T-helper 17 cell (primary cell): ENCODE measurements around the gene SOX13. TPM values are rescaled to one million over a fixed set of nuclear protein-coding genes. Genes with fewer than 3 reads are reported as not detected.

Experiments used
- ATAC-seq: fragments of 150-1000 bp; cut with Tn5 transposase; 2 replicates; pipeline ENCODE4 v1.10.0; 2021; ENCODE audit warnings: mild to moderate bottlenecking, moderate library complexity
- DNase-seq, 3 donors: peaks; one replicate each; pipeline versions ENCODE4 v3.0.0 to v3.0.0-alpha.2; 2020 to 2021
- H3K9me3 ChIP-seq: one replicate; pipeline ENCODE4 v1.7.0; 2013; ENCODE audit warnings: low read length, mild to moderate bottlenecking; ENCODE audit not compliant: control insufficient read depth, poor library complexity, severe bottlenecking
- H3K27ac Mint-ChIP-seq: one replicate; pipeline ENCODE4 v1.8.0; 2022; ENCODE audit warnings: mild to moderate bottlenecking, moderate library complexity, mixed read lengths
- H3K27me3 Mint-ChIP-seq: one replicate; pipeline ENCODE4 v1.8.0; 2022; ENCODE audit warnings: mixed read lengths
- H3K36me3 Mint-ChIP-seq: one replicate; pipeline ENCODE4 v1.8.0; 2022; ENCODE audit warnings: low read depth, mixed read lengths
- H3K4me1 Mint-ChIP-seq: one replicate; pipeline ENCODE4 v1.8.0; 2022; ENCODE audit warnings: mild to moderate bottlenecking, mixed read lengths
- H3K4me3 Mint-ChIP-seq: one replicate; pipeline ENCODE4 v1.8.0; 2022; ENCODE audit warnings: mild to moderate bottlenecking, moderate library complexity, mixed read lengths
- total RNA-seq, 4 donors: library from RNA in 2 of 4; stranded (reverse) in 2 of 4; gene quantifications; one replicate each; pipeline ENCODE4 v1.2.3 and lab custom pipeline; 2022 to 2026

SOX13 gene
- total RNA-seq, 2 donors from 2014 or later, result 1.3 to 6.3 TPM

- Mint-ChIP-seq H3K4me3 (no peak overlapping the region), H3K27me3 (no peaks in the 10 kb centered on the region), H3K36me3 (no peaks in the 10 kb centered on the region), H3K4me1 (peaks cover 4% of the 10 kb centered on the region), H3K27ac (no peak overlapping the region)
- H3K9me3 ChIP-seq, result no peaks in the 10 kb centered on the region
- DNase-seq, result no peak
- peak; percentile 32 for ATAC-seq
Observed at GRCh38 chr1:204127597-204128242, 54.8 kb downstream of the SOX13 start.

DNA sequence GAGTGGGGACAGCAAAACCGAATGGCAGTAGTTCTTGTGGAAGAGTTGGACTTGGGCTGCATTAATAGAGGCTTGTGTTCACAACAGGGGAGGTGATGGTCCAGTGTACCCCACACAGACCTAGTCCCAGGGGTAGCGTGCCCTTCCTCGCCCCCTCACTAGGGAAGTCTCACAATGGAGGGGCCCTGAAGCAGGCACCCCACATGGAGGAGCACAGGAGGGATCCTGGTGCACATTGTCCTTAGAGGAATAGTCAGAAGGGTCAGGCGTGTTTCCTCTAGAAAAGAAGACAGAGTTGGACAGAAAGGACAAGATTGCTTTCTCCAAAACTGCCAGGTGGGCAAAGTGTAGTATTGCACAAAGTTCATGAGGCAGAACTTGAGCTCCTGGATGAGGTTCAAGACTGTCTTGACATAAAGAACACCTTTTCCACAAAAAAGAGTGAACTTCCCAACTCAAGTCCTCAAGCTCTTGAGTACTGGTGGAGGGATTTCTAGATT is 55.6 kb downstream of the SOX13 start:
- DNase-seq, result no peak
- no peaks in the 10 kb centered on the region for H3K36me3 Mint-ChIP-seq
- no peaks in the 10 kb centered on the region for H3K9me3 ChIP-seq
- H3K27ac Mint-ChIP-seq, result peak overlapping the region; percentile 39
- H3K4me3 Mint-ChIP-seq, result peak overlapping the region; percentile 47
- H3K4me1 Mint-ChIP-seq, result peaks cover 4% of the 10 kb centered on the region
- H3K27me3 Mint-ChIP-seq, result no peaks in the 10 kb centered on the region
- ATAC-seq, result peak; percentile 6

DNA sequence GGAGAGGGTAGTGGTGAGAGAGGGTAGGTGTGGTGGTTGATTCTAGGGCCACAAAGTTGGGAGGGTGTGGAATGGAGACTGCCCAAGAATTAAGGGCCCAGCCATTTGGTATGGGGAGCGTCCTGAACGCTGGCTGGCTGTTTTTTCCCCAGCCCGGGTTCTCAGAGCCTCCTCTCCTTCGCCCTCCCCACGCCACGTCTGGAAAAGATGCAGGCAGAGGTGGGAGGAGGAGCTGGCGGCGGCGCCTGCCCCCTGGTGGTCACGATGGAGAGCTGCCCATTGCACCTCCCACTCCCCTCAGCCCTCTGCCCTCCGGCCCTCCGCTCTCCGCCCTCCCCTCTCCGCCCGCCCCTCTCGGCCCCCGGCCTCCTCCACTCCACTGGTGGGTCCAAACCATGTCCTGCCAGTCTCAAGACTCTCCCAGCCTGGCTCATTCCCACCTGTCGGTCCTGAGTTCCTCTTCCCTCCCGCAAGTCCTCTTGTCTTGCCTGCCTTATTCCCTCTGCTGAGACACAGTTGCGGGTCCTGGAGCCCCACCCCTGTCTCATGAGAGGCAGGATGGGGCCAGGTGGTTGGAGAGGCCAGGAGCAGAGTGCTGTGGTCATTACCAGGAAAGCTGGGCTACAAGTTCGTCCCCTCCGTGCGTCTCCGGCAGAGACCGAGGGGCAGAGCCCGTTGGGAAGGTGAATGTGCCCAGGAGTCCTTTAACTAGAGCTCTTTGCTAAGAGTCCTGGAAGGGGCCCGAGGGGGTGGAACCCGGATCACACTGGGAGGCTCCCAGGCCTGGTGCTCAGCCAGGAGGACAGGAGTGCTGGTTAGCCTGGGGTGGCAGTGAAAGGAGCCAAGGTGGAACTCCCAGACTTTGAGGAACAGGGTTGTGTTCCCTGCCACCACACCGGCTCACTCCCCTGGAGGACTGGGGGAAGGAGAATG is 56.3 kb downstream of the SOX13 start:
- H3K4me1 Mint-ChIP-seq, result peaks cover 4% of the 10 kb centered on the region

GRCh38 chr1:204130178-204130577 is 57.3 kb downstream of the SOX13 start:
- H3K4me3 Mint-ChIP-seq, result no peak overlapping the region

More for the DNA sequence above, 56.3 kb downstream of the SOX13 start:
- Mint-ChIP-seq H3K27ac (peak overlapping the region; percentile 39), H3K27me3 (no peaks in the 10 kb centered on the region), H3K4me3 (peak overlapping the region; percentile 47), H3K36me3 (no peaks in the 10 kb centered on the region)
- no peaks in the 10 kb centered on the region for H3K9me3 ChIP-seq
- peak; percentile 38 to 63 (median 52) for DNase-seq
- peak; percentile 86 for ATAC-seq

DNA sequence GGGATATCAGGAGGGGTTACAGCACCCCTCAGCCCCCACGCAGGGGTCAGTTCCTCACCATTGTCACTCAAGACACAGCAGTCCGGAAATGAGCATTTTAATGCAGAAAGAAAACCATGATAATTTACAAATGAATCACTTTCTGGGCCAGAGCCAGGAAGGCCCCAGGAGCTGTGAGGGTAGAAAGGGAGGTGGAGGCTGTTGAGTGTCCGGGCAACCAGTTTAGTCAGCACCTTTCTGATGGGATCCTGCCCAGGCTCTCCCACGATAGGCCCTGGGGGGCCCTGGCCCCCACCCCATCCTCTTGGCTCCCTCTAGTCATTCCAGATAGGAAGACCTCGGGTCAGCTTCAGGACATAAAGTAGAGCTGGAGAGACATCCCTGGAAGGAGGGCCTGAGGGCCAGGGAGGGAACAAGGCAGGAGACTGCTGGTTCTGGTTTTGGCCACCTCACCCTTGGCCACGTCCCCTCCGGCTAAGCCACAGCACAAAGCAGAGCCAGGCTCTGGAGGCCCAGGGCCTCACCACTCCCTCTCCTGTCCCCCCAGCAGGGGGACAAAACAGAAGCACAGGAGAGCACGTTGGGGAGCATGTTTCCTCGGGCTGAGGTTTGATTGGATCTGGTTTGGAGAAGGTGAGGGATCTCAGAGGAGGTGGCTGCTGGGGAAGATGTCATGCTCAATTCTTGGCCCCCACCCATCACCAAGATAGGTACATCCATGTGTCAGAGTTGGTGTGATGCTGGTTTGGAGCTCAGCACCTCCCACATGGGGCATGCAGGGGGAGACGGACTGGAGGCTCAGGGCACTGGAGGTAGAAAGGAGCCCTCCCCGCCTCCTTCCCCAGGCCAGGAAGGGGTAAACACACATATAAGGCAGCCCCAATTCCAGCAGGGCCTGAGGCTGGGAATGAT is 58.3 kb downstream of the SOX13 start:
- peak overlapping the region; percentile 67 for H3K27ac Mint-ChIP-seq
- no peaks in the 10 kb centered on the region for H3K27me3 Mint-ChIP-seq
- H3K9me3 ChIP-seq, result no peaks in the 10 kb centered on the region
- H3K36me3 Mint-ChIP-seq, result no peaks in the 10 kb centered on the region
- H3K4me1 Mint-ChIP-seq, result peaks cover 4% of the 10 kb centered on the region
- DNase-seq (no peak), ATAC-seq (no peak)
- no peak overlapping the region for H3K4me3 Mint-ChIP-seq

More at GRCh38 chr1:204130178-204130577, 57.3 kb downstream of the SOX13 start:
- H3K36me3 Mint-ChIP-seq, result no peaks in the 10 kb centered on the region
- H3K4me1 Mint-ChIP-seq, result peaks cover 4% of the 10 kb centered on the region
- DNase-seq, result no peak
- no peaks in the 10 kb centered on the region for H3K27me3 Mint-ChIP-seq
- ATAC-seq, result no peak
- H3K27ac Mint-ChIP-seq, result no peak overlapping the region
- no peaks in the 10 kb centered on the region for H3K9me3 ChIP-seq

DNA sequence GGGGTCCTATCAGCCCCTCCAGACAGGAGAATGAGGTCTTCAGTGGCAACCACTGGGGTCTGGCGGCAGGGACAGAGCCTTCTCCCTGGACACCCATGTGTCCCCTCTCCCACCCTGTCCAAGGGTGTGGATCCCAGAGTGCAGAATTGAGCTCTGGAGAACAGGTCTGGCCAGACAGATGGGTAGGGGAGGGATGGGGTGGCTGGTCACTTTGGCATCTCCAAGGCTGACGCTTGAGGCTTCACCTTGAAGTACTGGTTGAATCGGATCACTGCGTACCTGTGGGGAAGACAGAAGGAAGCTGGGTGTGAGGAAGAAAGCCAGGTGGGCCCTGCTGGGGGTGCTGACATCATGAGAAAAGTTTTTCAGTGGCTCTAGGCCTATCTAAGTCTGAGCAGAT is 59.1 kb downstream of the SOX13 start:
- no peaks in the 10 kb centered on the region for H3K9me3 ChIP-seq
- Mint-ChIP-seq H3K4me3 (no peak overlapping the region), H3K27ac (no peak overlapping the region), H3K27me3 (no peaks in the 10 kb centered on the region), H3K36me3 (no peaks in the 10 kb centered on the region), H3K4me1 (peaks cover 4% of the 10 kb centered on the region)
- ATAC-seq (no peak), DNase-seq (no peak)

GRCh38 chr1:204132718-204133117 is 59.8 kb downstream of the SOX13 start:
- no peak for DNase-seq
- ATAC-seq, result no peak
- H3K27me3 Mint-ChIP-seq, result no peaks in the 10 kb centered on the region
- no peak overlapping the region for H3K27ac Mint-ChIP-seq
- peaks cover 4% of the 10 kb centered on the region for H3K4me1 Mint-ChIP-seq
- H3K9me3 ChIP-seq, result no peaks in the 10 kb centered on the region
- no peaks in the 10 kb centered on the region for H3K36me3 Mint-ChIP-seq
- H3K4me3 Mint-ChIP-seq, result no peak overlapping the region

DNA sequence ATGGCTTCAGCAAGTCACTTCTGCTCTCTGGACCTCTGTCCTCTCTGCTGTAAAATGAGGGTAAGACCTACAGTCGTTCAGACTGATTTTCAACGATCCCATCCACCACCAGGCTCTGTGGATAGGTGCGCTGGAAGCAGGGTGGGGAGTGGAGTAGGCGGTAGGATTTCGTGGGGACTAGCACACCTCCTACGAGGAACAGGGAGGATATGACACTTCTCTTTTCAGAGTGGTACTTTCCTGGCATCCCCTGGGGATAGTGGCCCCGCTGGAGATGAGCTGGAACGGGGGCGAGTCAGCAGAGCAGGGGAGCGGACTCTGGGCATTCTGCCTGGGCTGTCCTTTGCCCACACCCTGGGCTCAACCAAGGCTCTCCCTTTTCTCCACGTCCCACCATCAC is 61.2 kb downstream of the SOX13 start:
- no peak overlapping the region for H3K4me3 Mint-ChIP-seq
- H3K9me3 ChIP-seq, result no peaks in the 10 kb centered on the region

GRCh38 chr1:204136814-204137213 is 63.9 kb downstream of the SOX13 start:
- no peaks in the 10 kb centered on the region for H3K9me3 ChIP-seq
- DNase-seq (no peak), ATAC-seq (no peak)
- Mint-ChIP-seq H3K27me3 (no peaks in the 10 kb centered on the region), H3K4me1 (peaks cover 2% of the 10 kb centered on the region), H3K36me3 (peaks cover 8% of the 10 kb centered on the region), H3K4me3 (no peak overlapping the region), H3K27ac (no peak overlapping the region)

More for the DNA sequence above, 61.2 kb downstream of the SOX13 start:
- peaks cover 3% of the 10 kb centered on the region for H3K36me3 Mint-ChIP-seq
- DNase-seq (no peak), ATAC-seq (no peak)
- peaks cover 2% of the 10 kb centered on the region for H3K4me1 Mint-ChIP-seq
- no peak overlapping the region for H3K27ac Mint-ChIP-seq
- no peaks in the 10 kb centered on the region for H3K27me3 Mint-ChIP-seq

- Mint-ChIP-seq H3K4me1 (peaks cover 2% of the 10 kb centered on the region), H3K4me3 (no peak overlapping the region), H3K27ac (no peak overlapping the region), H3K27me3 (no peaks in the 10 kb centered on the region), H3K36me3 (peaks cover 8% of the 10 kb centered on the region)
- H3K9me3 ChIP-seq, result no peaks in the 10 kb centered on the region
- DNase-seq, result no peak
- ATAC-seq, result no peak
Observed at GRCh38 chr1:204139088-204139487, 66.2 kb downstream of the SOX13 start.

DNA sequence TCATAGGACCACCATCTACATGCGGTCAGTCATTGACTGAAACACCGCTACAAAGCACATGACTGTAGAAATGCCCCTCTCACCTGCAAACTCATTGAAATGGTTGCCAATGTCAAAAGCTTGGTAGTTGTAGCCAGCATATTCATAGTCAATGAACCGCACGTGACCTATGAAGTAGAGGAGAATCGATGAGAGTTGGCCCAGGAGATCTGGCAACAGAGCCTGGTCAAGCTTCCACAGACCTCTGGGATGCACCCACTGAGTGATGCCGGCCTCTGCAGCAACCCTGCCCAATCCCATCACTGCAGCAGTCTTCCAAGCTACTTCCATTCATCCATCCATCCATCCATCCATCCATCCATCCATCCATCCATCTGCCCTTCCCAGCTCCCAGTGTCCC is 67.0 kb downstream of the SOX13 start:
- peaks cover 2% of the 10 kb centered on the region for H3K4me1 Mint-ChIP-seq
- no peak for ATAC-seq
- no peak overlapping the region for H3K27ac Mint-ChIP-seq
- peaks cover 6% of the 10 kb centered on the region for H3K27me3 Mint-ChIP-seq
- no peaks in the 10 kb centered on the region for H3K9me3 ChIP-seq
- no peak for DNase-seq
- no peak overlapping the region for H3K4me3 Mint-ChIP-seq
- peaks cover 8% of the 10 kb centered on the region for H3K36me3 Mint-ChIP-seq

GRCh38 chr1:204141131-204141530 is 68.2 kb downstream of the SOX13 start:
- Mint-ChIP-seq H3K4me1 (peaks cover 2% of the 10 kb centered on the region), H3K27ac (no peak overlapping the region), H3K36me3 (peaks cover 8% of the 10 kb centered on the region), H3K4me3 (no peak overlapping the region), H3K27me3 (peaks cover 6% of the 10 kb centered on the region)
- no peaks in the 10 kb centered on the region for H3K9me3 ChIP-seq
- ATAC-seq (no peak), DNase-seq (no peak)
